ENCODE measurements around the gene DACT3.
"Not testable (repeated sequence)": the region's sequence is repeated elsewhere in the genome, so short reads cannot be mapped to it uniquely, and the experiment has no call there.

DACT3 gene

GRCh38 chr19:46634045-46634655 is 26.8 kb downstream of the DACT3 start:
- DNase-seq (ENCODE audit: low spot score): peak; percentile 90

GRCh38 chr19:46633130-46633529 is 27.9 kb downstream of the DACT3 start:
- DNase-seq (ENCODE audit: low spot score): no peak

- no peak for DNase-seq (ENCODE audit: low spot score)
These were observed 29.5 kb downstream of the DACT3 start for GRCh38 chr19:46631481-46631880.

- no peak for DNase-seq (ENCODE audit: low spot score)
These were observed 30.3 kb downstream of the DACT3 start for GRCh38 chr19:46630586-46631205.

GRCh38 chr19:46629546-46630025 is 31.4 kb downstream of the DACT3 start:
- no peak for DNase-seq (ENCODE audit: low spot score)

GRCh38 chr19:46628970-46629369 is 32.0 kb downstream of the DACT3 start:
- not testable (repeated sequence) for DNase-seq (ENCODE audit: low spot score)

- DNase-seq (ENCODE audit: low spot score): no peak
These were observed 34.5 kb downstream of the DACT3 start for GRCh38 chr19:46626446-46626845.

- DNase-seq (ENCODE audit: low spot score): no peak
These were observed 35.3 kb downstream of the DACT3 start for GRCh38 chr19:46625731-46626130.

GRCh38 chr19:46624958-46625661 is 35.9 kb downstream of the DACT3 start, which contains the start of gene PTGIR:
Gene PTGIR (minus strand): TSS chr19:46625089. CDS start chr19:46624225, 864 bp downstream.
- no peak for DNase-seq (ENCODE audit: low spot score)

- no peak for DNase-seq (ENCODE audit: low spot score)
These were observed 37.0 kb downstream of the DACT3 start for GRCh38 chr19:46623915-46624502.

GRCh38 chr19:46622118-46622446 is 38.9 kb downstream of the DACT3 start:
- no peak for DNase-seq (ENCODE audit: low spot score)

- DNase-seq (ENCODE audit: low spot score): no peak
These were observed 39.5 kb downstream of the DACT3 start for GRCh38 chr19:46621191-46622117.

GRCh38 chr19:46620716-46621115 is 40.3 kb downstream of the DACT3 start:
- no peak for DNase-seq (ENCODE audit: low spot score)

- DNase-seq (ENCODE audit: low spot score): no peak
These were observed 40.7 kb downstream of the DACT3 start for GRCh38 chr19:46620267-46620666.

GRCh38 chr19:46618670-46619231 is 42.2 kb downstream of the DACT3 start:
- DNase-seq (ENCODE audit: low spot score): no peak

GRCh38 chr19:46617601-46618000 is 43.4 kb downstream of the DACT3 start:
- no peak for DNase-seq (ENCODE audit: low spot score)

GRCh38 chr19:46616631-46617322 is 44.2 kb downstream of the DACT3 start:
- DNase-seq (ENCODE audit: low spot score): peak; percentile 47

GRCh38 chr19:46615966-46616365 is 45.0 kb downstream of the DACT3 start:
- DNase-seq (ENCODE audit: low spot score): no peak

- peak; percentile 83 for DNase-seq (ENCODE audit: low spot score)
These were observed 46.8 kb downstream of the DACT3 start for GRCh38 chr19:46614114-46614722.

GRCh38 chr19:46613525-46613924 is 47.5 kb downstream of the DACT3 start:
- DNase-seq (ENCODE audit: low spot score): no peak
